HG03139 (cell line): Measurements from ENCODE around the gene STXBP5.
"Not testable (repeated sequence)": the region's sequence is repeated elsewhere in the genome, so short reads cannot be mapped to it uniquely, and the experiment has no call there.

Source experiments
- ATAC-seq: cut with Tn5 transposase; IDR thresholded peaks from one replicate; pipeline ENCODE4 v1.9.1; 2021; ENCODE audit not compliant: unreplicated experiment

STXBP5 gene

DNA sequence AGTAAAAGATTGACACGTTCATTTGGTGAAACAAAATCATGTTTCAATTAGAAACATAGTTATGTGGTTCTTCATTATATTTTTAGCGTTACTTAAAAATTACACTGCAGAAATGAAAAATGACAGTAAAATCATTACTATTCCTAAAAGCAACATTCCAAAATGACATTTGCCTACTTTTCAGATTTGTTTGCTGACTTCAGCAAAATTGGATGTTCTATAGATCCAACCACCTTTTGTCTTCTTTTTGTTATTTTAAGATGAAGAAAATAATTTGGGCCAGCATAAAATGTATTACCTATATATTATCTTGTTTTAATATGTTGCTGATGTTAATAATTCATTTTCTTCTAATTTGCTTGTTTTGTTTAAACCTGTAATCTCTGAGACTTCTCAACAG is 30.5 kb downstream of the STXBP5 start:
- ATAC-seq: no peak

DNA sequence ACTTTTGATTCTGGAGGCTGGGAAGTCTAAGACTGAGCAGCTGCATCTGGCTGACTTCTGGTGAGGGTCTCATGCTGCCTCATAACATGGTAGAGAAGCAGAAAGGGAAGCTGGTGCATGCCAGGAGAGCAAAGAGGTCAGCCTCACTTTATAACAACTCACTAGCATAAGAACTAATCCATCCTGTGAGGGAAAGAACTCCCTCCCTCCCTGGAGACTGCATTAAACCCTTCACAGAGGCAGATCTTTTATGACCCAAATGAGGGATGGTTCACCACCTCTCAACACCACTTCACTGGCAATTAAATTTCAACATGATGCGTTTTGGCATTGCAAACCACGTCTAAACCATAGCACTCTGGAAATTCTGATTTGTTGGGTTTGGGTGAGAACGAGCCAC is 33.9 kb downstream of the STXBP5 start:
- no peak for ATAC-seq

DNA sequence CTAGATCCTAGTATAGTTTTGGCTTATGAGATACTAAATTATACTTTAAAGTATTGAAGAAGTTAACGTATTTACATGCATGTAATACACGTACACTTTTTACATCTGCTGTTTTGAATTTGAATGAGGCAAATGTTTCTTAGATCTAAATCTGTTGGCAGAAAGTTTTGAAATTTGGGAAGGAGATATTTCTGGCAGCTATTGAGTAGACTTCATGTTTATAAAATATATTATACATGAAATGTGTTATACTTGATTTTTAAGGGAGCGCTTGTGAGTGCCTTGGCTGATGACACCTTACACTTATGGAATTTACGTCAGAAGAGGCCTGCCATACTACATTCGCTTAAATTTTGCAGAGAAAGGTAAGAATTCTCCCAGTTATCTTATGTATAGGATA is 34.7 kb downstream of the STXBP5 start:
- ATAC-seq: no peak

DNA sequence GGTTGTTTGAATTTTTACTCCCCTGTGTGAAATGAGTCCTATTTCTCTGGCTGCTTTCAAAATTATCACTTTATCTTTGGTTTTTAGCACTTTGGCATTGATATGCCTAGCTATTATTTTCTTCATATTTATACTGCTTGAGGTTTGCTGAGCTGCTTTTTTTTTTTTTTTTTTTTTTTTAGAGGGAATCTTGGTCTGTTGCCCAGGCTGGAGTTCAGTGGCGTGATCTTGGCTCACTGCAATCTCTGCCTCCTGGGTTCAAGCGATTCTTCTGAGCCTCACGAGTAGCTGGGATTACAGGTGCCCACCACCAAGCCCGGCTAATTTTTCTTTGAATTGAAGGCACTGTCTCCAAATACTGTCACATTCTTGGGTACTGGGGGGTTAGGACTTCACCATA is 40.6 kb downstream of the STXBP5 start:
- no peak for ATAC-seq

DNA sequence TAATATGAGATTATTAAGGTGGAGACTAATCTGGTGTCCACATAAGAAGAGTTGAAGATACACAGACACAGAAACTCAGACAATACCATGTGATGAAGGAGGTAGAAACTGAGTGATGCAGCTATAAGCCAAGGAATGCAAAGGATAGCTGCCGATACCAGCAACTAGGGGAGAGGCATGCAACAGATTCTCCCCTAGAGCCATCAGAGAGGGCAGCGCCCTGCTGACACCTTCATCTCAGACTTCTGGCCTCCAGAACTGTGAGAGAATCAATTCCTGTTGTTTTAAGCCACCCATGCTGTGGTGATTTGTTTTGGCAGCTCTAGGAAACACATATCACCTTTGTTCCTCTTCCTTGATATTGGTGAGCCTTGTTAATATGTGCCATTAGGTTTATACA is 41.5 kb downstream of the STXBP5 start:
- no peak for ATAC-seq

DNA sequence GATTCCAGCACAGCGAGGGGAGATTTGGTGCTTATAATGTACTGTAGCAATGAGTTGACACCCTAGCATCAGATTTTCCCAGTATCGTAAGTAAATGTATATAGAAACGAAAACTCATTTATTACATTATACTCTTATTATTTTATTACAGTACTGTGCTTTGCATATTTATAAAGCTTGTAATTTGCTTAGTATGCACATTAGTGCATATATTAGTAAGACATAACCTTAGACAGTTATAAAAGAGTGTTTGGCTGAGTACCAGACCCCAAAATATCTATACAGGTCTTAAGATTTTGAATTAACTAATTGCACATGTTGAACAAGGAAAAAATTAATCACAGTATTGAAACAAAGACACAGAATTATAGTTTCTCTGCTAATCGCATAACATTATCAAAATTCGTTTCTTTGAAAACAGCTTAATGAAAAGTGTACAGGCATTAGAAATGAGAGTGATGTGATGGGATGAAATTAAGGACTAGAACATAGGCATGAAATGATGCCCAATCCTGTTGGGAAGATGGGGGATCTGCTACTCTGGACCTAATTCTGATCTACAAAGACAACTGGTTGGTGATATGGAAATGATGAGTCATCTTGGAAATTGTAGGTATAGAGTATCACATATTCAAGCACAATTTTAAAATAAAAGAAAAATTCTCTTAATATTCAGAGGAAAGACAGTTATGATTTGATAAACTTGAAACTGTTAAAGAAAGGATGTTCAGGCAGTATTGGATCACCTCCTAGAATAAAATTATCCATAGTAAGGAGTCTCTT is 42.8 kb downstream of the STXBP5 start:
- no peak for ATAC-seq

DNA sequence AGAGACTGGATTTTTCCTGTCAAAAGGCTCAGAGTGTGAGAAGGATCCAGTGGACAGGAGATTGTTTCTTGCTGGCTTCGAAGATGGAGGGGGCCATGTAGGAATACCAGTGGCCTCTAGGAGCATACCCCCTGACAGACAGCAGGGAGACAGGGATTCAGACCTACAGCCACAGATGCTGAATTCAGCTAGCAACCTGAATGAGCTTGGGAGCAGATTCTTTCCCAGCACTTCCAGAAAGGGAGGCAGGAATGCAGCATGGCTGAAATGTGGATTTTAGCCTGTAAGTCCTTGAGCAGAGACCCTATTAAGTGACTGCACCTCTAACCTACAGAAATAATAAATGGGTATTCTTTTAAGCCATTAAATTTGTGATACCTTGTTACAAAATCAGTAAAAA is 44.6 kb downstream of the STXBP5 start:
- ATAC-seq: no peak

DNA sequence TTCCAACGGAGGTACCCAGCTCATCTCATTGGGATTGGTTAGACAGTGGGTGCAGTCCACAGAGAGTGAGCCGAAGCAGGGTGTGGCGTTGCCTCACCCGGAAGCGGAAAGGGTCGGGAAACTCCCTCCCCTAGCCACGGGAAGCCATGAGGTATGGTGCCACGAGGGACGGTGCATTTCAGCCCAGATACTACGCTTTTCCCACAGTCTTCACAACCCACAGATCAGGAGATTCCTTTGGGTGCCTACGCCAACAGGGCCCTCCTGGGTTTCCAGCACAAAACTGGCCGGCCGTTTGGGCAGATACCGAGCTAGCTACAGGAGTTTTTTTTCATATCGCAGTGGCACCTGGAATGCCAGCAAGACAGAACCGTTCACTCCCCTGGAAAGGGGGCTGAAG is 46.9 kb downstream of the STXBP5 start:
- no peak for ATAC-seq

DNA sequence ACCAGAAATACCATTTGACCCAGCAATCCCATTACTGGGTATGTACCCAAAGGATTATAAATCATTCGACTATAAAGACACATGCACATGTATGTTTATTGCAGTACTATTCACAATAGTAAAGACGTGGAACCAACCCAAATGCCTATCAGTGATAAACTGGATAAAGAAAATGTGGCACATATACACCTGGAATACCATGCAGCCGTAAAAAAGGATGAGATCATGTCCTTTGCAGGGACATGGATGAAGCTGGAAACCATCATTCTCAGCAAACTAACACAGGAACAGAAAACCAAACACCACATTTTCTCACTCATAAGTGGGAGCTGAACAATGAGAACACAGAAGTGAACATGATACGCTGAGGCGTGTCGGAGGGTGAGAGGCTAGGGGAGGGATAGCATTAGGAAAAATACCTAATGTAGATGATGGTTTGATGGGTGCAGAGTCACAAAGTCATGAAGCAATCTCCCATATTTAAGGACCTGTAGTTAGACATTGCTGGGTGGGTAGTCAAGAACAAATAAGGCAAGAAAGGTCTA is 50.8 kb downstream of the STXBP5 start:
- ATAC-seq: not testable (repeated sequence)

DNA sequence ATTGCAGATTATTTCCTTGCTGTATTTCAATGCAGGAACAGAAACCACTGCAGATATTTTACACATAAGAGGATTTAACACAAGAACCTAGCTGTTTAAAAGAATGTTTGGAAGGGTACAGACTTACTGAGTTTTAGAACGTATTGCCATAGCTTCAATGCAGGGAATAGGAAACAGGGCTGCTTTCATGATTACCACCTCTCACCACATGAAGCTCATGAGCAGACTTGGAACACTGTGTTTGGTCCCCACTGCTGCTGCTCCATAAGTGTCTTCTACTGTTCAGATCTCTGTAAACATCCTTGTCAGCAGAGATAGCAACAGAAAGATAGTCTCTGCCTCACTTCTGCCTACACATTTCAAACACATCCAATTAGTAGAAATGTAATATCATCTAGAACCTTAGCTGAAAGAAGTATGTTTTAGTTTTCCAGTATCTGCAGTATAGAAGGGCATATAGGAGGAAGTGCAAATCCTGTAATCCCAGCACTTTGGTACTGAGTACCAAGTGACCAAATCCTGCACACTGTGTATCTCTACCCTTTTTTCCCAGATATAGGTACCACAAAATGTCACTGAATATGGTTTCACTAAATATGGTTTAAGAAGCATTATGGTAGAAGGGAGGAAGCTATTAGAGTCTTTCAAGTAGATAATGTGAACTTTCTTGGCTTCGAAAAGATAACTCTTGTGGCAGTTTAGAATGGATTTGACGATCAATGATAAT is 51.9 kb downstream of the STXBP5 start:
- no peak for ATAC-seq

DNA sequence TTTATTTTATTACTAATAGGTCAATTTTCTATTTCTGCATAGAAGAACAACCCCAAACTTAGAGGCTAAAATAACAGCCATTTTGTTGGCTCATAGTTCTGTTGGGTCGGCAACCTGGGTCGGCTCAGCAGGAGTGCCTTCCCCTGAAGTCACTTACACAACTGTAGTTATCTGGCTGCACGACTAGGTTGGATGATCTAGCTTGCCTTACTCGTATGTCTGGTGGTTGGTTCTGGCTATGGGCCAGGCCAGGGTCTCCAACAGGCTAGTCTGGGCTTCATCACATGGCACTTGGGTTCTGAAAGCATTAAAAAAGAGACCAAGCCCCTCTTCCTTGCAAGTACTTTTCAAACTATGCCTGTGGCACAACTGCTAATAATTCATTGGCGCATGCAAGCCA is 53.5 kb downstream of the STXBP5 start:
- ATAC-seq: no peak

DNA sequence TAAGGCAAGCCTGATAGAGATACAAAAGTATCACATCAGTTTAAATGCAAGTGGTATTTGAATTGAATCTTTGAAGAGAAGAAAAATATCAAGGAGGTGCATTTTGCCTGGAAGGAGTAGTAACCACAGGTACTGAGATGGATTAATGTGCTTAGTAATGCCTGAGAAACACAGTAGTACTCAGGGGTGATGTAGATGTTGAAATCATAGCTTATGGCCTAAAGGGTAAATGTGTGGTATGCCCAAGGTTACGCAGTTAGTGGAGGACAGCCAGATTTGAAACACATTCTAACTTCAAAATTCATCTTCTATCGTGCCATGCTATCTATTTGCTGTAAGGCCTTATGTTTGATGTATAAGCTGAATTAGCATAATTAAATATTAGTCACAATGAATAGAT is 55.9 kb downstream of the STXBP5 start:
- ATAC-seq: no peak

DNA sequence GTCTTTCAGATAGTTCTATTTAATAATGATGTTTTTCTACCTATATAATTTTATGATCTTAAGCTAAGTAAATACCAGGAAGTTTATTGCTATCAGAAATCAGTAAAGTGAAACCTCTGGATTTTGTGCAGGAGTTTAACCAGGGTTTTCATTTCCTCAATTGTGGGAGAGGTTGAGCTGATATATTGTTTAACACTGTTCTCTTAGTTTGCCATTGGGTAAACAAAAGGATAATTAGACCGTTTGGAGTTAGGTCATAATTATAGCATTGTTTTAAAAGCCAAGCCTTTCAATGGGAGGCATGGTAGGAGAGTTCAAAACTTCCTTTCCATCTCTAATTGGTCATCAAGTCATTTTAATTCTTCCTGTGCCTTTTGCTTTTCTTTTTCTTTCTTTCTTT is 58.7 kb downstream of the STXBP5 start:
- no peak for ATAC-seq

DNA sequence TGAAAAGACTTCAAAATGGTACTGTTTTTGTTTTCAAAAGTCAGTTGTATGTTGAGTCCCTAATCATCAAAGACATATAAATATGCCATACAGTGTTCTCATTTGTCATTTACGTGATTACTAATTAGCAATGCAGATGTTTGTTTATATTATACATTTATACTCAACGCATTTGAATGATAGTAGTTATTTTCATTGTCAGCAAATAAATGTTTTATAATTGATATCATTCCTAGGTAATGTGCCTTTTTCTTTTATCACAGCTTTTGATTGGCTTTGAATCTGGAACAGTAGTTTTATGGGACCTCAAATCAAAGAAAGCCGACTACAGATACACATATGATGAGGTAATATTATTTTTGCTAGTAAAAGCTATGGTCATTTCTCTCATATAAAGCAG is 62.6 kb downstream of the STXBP5 start:
- ATAC-seq: no peak

DNA sequence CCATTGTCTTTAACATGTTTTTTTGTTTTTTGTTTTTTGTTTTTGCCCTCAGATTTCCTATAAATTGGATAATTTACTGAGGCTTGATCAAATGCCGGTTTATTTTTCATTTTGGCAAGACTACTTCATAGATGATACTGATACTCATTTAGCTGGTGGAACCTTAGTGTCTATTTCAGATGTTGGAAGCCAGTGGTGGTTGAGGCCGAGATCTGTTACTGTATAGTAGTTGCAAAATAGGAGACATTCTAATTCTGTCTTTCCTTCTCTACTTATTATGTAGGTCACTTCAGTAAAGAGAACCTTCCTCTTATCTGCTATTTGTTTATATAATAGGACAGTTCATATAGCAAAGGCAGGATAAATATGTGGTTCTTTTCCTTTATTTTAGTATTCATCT is 63.4 kb downstream of the STXBP5 start:
- ATAC-seq: no peak

DNA sequence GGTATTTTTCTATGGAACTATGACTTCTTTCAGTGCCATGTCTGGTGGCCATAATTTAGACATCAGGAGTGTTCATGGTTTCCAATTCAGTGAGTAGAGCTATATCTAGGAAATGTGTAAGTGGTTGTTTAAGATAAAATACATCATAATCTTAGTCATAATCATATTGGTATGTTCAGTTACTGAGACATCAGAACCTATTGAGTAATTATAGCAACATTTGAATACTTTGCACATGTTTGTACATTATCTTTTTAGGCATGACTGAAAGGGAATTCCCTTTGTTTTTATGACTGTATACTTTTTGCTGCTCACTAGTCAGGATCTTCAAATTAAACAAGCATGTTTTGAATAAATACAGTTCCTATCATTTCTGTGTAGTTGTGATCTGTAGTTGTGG is 64.0 kb downstream of the STXBP5 start:
- ATAC-seq: no peak

DNA sequence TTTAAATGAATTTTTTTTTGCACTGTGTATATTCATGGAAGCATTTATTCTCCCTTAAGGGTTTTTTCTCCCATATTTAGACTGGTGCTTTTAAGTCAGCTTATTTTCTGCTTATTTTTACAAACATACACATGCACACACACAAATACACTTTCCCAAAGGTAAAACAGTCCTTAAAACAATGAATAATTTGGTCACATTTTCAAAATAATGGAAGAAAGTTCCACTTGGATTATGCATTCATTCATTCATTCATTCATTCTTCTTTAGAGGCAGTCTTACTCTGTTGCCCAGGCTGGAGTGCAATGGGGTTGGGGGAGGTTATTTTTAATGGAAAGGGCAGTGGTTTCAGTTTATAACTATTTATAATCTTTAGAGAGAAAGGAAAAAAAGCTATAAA is 69.8 kb downstream of the STXBP5 start:
- ATAC-seq: no peak

DNA sequence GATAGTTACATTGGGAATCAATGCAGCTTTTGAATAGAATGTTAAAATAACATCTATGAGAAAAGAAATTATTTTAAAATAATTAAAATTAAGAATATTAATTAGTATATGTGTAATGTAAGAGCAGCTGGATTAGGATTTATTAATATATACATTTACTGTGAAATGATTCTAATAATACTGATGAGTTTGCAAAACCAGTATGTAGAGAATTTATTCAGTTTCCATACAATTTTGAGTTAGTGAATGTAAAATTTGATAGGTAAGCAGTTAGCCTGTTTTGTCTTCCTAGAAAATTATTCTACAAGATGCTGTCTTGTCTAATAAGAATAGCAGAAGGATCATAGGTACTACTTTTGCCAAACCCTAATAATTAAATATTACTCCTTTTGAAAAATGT is 70.6 kb downstream of the STXBP5 start:
- no peak for ATAC-seq

DNA sequence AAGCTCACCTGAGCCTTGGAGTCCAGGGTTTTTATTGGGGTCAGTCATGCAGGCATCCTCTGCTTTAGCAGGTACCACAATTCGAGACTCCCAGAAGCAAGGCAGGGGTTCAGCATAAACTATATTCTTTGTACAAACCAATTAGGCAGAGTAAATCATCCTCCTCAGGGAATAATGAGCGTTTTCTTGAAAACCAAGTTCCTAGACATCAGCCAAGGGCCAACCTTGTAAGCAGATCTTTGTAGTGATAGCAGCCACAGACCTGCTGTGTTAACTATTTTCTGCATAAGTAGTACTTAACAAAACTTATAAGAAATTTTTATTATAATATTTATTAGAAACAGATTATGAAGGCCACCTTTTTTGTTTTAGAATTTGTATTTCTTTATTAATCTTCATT is 74.7 kb downstream of the STXBP5 start:
- ATAC-seq: no peak

DNA sequence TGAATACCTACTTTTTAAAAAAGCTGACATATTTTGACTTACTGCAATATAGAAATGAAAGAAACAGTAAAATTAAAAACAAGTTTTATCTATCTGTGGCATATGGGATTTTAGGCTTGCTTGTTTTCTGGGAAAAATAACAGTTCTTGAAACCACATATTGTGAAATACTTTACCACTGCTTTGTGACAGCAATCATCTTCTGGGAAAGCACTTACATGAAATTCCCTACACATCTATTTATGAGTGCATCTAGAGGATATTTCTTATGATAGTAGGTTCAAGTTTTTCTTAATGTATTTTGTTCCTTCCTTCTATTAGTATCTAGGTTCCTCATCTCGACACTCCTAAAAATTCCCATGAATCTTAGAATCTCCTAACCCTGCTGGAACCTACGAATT is 75.2 kb downstream of the STXBP5 start:
- no peak for ATAC-seq

DNA sequence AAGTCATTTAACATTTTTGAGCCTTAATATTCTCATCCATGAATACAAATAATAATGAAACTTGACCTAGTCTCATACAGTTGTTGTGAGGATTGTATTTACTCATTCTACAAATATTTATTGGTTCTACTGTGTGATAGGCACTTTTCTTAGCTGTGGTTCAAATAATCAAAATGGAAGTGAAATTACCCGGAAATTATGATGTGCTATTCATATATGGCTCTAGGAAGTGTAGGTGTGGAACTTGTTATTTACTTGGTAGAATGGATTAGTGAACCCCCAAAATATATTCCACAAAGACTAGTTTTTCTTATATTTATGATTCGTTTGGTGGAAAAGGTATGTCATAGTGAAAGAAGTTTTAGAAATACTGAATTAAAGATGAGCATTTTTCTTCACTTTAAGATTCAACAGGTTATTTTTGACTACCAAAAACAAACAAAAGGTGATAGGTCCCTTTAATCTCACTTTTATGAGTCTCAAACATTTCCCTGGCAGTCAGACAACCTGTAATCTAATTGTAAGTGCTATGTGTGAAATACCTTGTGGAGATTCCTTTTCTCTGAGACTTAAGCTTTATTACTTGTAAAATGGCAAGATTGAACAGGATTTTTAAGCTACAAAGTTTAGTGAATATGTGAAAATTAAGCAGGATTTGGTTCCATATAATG is 77.8 kb downstream of the STXBP5 start:
- no peak for ATAC-seq

DNA sequence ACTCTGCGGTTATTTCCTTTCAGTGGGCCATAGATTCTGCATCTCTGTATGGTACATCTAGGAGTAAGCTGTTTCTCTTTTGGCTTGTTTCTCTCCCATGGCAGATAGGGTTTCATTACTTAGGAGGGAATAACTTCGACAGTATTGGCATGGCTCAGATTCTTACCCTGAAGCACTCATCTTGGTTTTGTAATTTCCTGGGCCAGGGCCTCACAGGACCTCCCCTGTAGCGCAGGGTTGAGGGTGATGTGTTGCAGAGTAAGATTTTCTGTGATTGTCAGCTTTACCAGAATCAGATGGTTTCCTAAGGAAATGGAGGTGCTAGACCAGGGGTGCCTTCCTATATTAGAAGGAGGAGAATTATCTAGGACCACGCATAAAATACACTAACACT is 78.3 kb downstream of the STXBP5 start:
- no peak for ATAC-seq
